ENCODE data around the gene QTRT2.

GRCh38 chr3:114108137-114108536 is 51.6 kb downstream of the QTRT2 start:
- TF ChIP-seq CTCF (IDR thresholded peaks at IDR 0.05) (no peak), POLR2A (IDR thresholded peaks at IDR 0.05) (no peak), POLR2AphosphoS5 (IDR thresholded peaks at IDR 0.05; ENCODE audit: insufficient read depth in 1 of 2, low read depth in 1 of 2) (no peak)
